Testis (tissue), 3 donors: Measurements from ENCODE around the gene IL34. TPM values are rescaled to one million over a fixed set of nuclear protein-coding genes. Genes with fewer than 3 reads are reported as not detected.
A peak's percentile ranks its signal among the peaks of the same experiment; 100 is the strongest.

Experiments used
- DNase-seq: peaks from one replicate; pipeline ENCODE4 v3.0.0-alpha.2; 2019
- H3K27ac ChIP-seq, 2 donors: fragments of 200-600 bp; sonication (generic); one replicate each; pipeline ENCODE4 v1.5.1; 2019
- H3K27me3 ChIP-seq: fragments of 200-600 bp; sonication (generic); one replicate; pipeline ENCODE4 v1.5.1; 2019
- H3K36me3 ChIP-seq: fragments of 200-600 bp; sonication (generic); one replicate; pipeline ENCODE4 v1.5.1; 2017; ENCODE audit warnings: low read depth; ENCODE audit errors: missing control alignments
- H3K4me1 ChIP-seq: fragments of 200-600 bp; sonication (generic); one replicate; pipeline ENCODE4 v1.5.1; 2019
- H3K4me3 ChIP-seq, 2 donors: fragments of 200-600 bp; sonication (generic); one replicate each; pipeline ENCODE4 v1.5.1; 2017 to 2019
- H3K9me3 ChIP-seq: fragments of 200-600 bp; sonication (generic); one replicate; pipeline ENCODE4 v1.5.1; 2017
- CTCF ChIP-seq, 3 experiments: fragments of 450-650 bp in 2 of 3; fragments of 200-600 bp in 1 of 3; sonication (generic) in 1 of 3; IDR thresholded peaks; one replicate each; pipeline ENCODE4 v1.5.1; 2016 to 2019; ENCODE audit warnings: antibody characterized with exemption in 3 of 3, mild to moderate bottlenecking in 2 of 3, moderate library complexity in 1 of 3
- POLR2A ChIP-seq: fragments of 450-650 bp; IDR thresholded peaks from one replicate; pipeline ENCODE4 v1.6.1; 2017; ENCODE audit warnings: antibody characterized with exemption, mild to moderate bottlenecking, moderate library complexity
- WGBS, 2 donors: methylation state at CpG; one replicate each; pipeline ENCODE4 v1.1.5; 2018; 5-methylcytosine and 5-hydroxymethylcytosine counted together
- intact Hi-C: fragments of 100-400 bp; cut with DNase I; formaldehyde crosslinking; loops from one replicate; pipeline ENCODE4 v1.15.1; 2023; ENCODE audit warnings: low total_unique reads
- polyA plus RNA-seq: library from polyadenylated mRNA; stranded (reverse); fragments of 350-450 nt; fragmentation: Illumina TruSeq; extraction: RNeasy Lipid Tissue Mini Kit (QIAGEN cat#74804); gene quantifications from one replicate; pipeline ENCODE4 v1.2.3, GENCODE V29; 2014; ENCODE audit warnings: low read depth, low replicate concordance; ENCODE audit not compliant: insufficient read depth
- total RNA-seq, 2 donors: library from RNA; depleted of rRNA; stranded (reverse); fragments of >200 nt; gene quantifications; one replicate each; pipeline ENCODE4 v1.2.3, GENCODE V29; 2016

IL34 gene
- total and polyA plus RNA-seq, 3 donors from 2014 or later: 5.4 to 11.9 (median 7.9) TPM

GRCh38 chr16:70678898-70679670 lies 32.7 kb downstream of the IL34 start:
- H3K27me3 ChIP-seq: no peaks in the 10 kb centered on the region
- H3K36me3 ChIP-seq: no peaks in the 10 kb centered on the region
- H3K9me3 ChIP-seq: no peaks in the 10 kb centered on the region
- WGBS, 2 donors: 67 to 76% methylated on average over 20 to 31 of the region's 31 CpGs
- peak overlapping the region in 1 of 2 donors; percentile 21 for H3K4me3 ChIP-seq
- TF ChIP-seq POLR2A (no peak), CTCF (IDR thresholded peaks at IDR 0.05) (no peak)
- H3K27ac ChIP-seq: no peak overlapping the region
- no peak for DNase-seq
- H3K4me1 ChIP-seq: peaks cover 22% of the 10 kb centered on the region
- intact Hi-C loops: loop anchor here (5.0 kb wide), 1 partner anchor 93 kb away; no protein-coding TSS in a partner anchor

GRCh38 chr16:70679671-70680494 lies 33.5 kb downstream of the IL34 start:
- H3K36me3 ChIP-seq: no peaks in the 10 kb centered on the region
- DNase-seq: no peak

GRCh38 chr16:70680495-70681381 lies 34.4 kb downstream of the IL34 start:
- Histone ChIP-seq H3K36me3 (no peaks in the 10 kb centered on the region), H3K4me1 (peaks cover 31% of the 10 kb centered on the region), H3K9me3 (no peaks in the 10 kb centered on the region), H3K4me3 (peak overlapping the region; percentile 12 to 21), H3K27me3 (no peaks in the 10 kb centered on the region), H3K27ac (no peak overlapping the region)
- no peak for TF ChIP-seq POLR2A
- TF ChIP-seq CTCF (IDR thresholded peaks at IDR 0.05): no peak
- intact Hi-C loops: no loop called here
- DNase-seq: no peak
- 12 to 52% methylated on average over 5 to 18 of the region's 18 CpGs for WGBS, 2 donors

More at GRCh38 chr16:70679671-70680494, 33.5 kb downstream of the IL34 start:
- Histone ChIP-seq H3K27ac (no peak overlapping the region), H3K4me3 (peak overlapping the region; percentile 12 to 21), H3K27me3 (no peaks in the 10 kb centered on the region), H3K9me3 (no peaks in the 10 kb centered on the region), H3K4me1 (peaks cover 30% of the 10 kb centered on the region)
- intact Hi-C loops: loop anchor here (5.0 kb wide), 1 partner anchor 92 kb away; no protein-coding TSS in a partner anchor
- TF ChIP-seq POLR2A (no peak), CTCF (IDR thresholded peaks at IDR 0.05) (peak; percentile 65 to 69 (median 66))
- WGBS, 2 donors: 44 to 58% methylated on average over 17 to 79 of the region's 80 CpGs

GRCh38 chr16:70681382-70682238 lies 35.3 kb downstream of the IL34 start:
- TF ChIP-seq CTCF (IDR thresholded peaks at IDR 0.05) (no peak), POLR2A (no peak)
- WGBS, 2 donors: 61 to 75% methylated on average over 7 to 13 of the region's 13 CpGs
- H3K4me1 ChIP-seq: peaks cover 35% of the 10 kb centered on the region
- H3K36me3 ChIP-seq: no peaks in the 10 kb centered on the region
- no peaks in the 10 kb centered on the region for H3K9me3 ChIP-seq
- DNase-seq: no peak
- intact Hi-C loops: no loop called here
- no peak overlapping the region for H3K27ac ChIP-seq
- H3K4me3 ChIP-seq: no peak overlapping the region
- no peaks in the 10 kb centered on the region for H3K27me3 ChIP-seq
